ENCODE results near the gene LRMDA. TPM values are rescaled to one million over a fixed set of nuclear protein-coding genes. Genes with fewer than 3 reads are reported as not detected.

Gene LRMDA
- total RNA-seq, 1 donor from 2014 or later: 0.96 TPM

- Histone ChIP-seq H3K27me3 (no peaks in the 10 kb centered on the region), H3K36me3 (no peaks in the 10 kb centered on the region), H3K27ac (no peak overlapping the region), H3K4me1 (peaks cover 0 to 2% of the 10 kb centered on the region in 2 donors), H3K4me3 (no peak overlapping the region), H3K9me3 (no peaks in the 10 kb centered on the region)
- no peak for TF ChIP-seq CTCF (IDR thresholded peaks at IDR 0.05)
- DNase-seq (ENCODE audit: low spot score in 2 of 2): no peak
- intact Hi-C loops (cut with DNase I): no loop called here
Measured at GRCh38 chr10:75987616-75988015, 556.2 kb downstream of the LRMDA start.

GRCh38 chr10:75994357-75995040 lies 563.1 kb downstream of the LRMDA start:
- Histone ChIP-seq H3K27ac (no peak overlapping the region), H3K4me3 (no peak overlapping the region), H3K4me1 (no peaks in the 10 kb centered on the region), H3K9me3 (no peaks in the 10 kb centered on the region), H3K27me3 (no peaks in the 10 kb centered on the region), H3K36me3 (no peaks in the 10 kb centered on the region)
- no peak for DNase-seq (ENCODE audit: low spot score in 2 of 2)
- TF ChIP-seq CTCF (IDR thresholded peaks at IDR 0.05): no peak
- intact Hi-C loops (cut with DNase I): no loop called here

- Histone ChIP-seq H3K36me3 (no peaks in the 10 kb centered on the region), H3K27me3 (no peaks in the 10 kb centered on the region), H3K4me3 (no peak overlapping the region), H3K27ac (no peak overlapping the region), H3K9me3 (no peaks in the 10 kb centered on the region), H3K4me1 (no peaks in the 10 kb centered on the region)
- TF ChIP-seq CTCF (IDR thresholded peaks at IDR 0.05): no peak
- intact Hi-C loops (cut with DNase I): no loop called here
- DNase-seq (ENCODE audit: low spot score in 2 of 2): no peak
Measured at GRCh38 chr10:75995041-75995430, 563.6 kb downstream of the LRMDA start.

GRCh38 chr10:75995720-75996119 lies 564.3 kb downstream of the LRMDA start:
- Histone ChIP-seq H3K27me3 (no peaks in the 10 kb centered on the region), H3K4me3 (no peak overlapping the region), H3K27ac (no peak overlapping the region), H3K36me3 (no peaks in the 10 kb centered on the region), H3K9me3 (no peaks in the 10 kb centered on the region), H3K4me1 (no peaks in the 10 kb centered on the region)
- no peak for TF ChIP-seq CTCF (IDR thresholded peaks at IDR 0.05)
- intact Hi-C loops (cut with DNase I): no loop called here
- DNase-seq (ENCODE audit: low spot score in 2 of 2): no peak

- DNase-seq (ENCODE audit: low spot score in 2 of 2): no peak
- no peak overlapping the region for H3K27ac ChIP-seq
- no peaks in the 10 kb centered on the region for H3K9me3 ChIP-seq
- no peaks in the 10 kb centered on the region for H3K36me3 ChIP-seq
- intact Hi-C loops (cut with DNase I): no loop called here
- no peak for TF ChIP-seq CTCF (IDR thresholded peaks at IDR 0.05)
- H3K4me3 ChIP-seq: no peak overlapping the region
- no peaks in the 10 kb centered on the region for H3K27me3 ChIP-seq
- no peaks in the 10 kb centered on the region for H3K4me1 ChIP-seq
Measured at GRCh38 chr10:75999001-75999400, 567.6 kb downstream of the LRMDA start.

Data from ascending aorta (tissue), 2 donors.